Frontal cortex (tissue), 4 donors: ENCODE results near the gene NOS2. TPM values are rescaled to one million over a fixed set of nuclear protein-coding genes. Genes with fewer than 3 reads are reported as not detected.
"Not testable (repeated sequence)": the region's sequence is repeated elsewhere in the genome, so short reads cannot be mapped to it uniquely, and the experiment has no call there.

Experiments
- DNase-seq, 2 donors: peaks; one replicate each; pipeline ENCODE4 v3.0.0; 2012; ENCODE audit warnings: low spot score in 2 of 2
- FAIRE-seq: peaks from 2 replicates; lab custom pipeline; 2012; peaks lifted over from hg19 to GRCh38; lab: Jason Lieb, UNC
- total RNA-seq: library from RNA; depleted of rRNA; stranded (reverse); fragments of >200 nt; gene quantifications from one replicate; pipeline ENCODE4 v1.2.3, GENCODE V29; 2014
- donor health status: control.
- donor health status: control.
- donor health status: control.

NOS2 gene
- total RNA-seq, 1 donor from 2014 or later, result 1.2 TPM

DNA sequence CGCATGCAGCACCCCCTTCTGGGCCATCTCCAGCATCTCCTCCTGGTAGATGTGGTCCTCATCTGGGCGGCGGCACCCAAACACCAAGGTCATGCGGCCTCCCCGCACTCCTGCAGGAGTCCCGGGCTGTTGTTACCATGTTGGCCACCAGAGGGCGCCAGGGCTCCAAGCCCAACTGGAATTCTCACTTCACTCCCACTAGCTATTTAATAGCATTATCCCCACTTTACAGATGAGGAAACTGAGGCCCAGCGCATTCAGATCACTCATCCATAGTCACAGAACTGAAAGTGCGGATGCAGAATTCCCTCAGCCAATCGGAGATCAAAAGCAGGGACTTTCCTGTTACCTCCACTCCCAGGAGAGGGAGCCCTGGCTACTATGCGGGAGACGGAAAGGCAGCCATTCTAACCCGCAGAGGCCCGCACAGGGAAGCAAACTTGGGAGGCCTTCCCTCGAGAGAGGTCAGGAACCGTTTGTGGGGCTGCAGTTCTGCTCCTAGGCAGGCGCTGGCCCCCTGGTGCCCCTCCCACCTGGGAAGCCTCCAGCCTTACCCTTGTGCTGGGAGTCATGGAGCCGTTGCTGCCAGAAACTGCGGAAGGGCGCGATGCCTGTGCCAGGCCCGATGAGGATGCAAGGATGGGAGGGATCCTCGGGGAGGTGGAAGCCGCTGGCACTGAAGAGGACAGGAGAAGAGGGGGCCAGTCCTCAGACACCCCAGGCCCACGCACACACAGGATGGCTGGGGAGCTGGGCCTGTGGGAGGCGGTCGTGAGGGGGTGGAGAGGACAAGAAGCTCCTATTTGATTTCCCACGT lies 40.1 kb downstream of the NOS2 start:
- no peak for FAIRE-seq
- peak in 1 of 2 donors; percentile 57 for DNase-seq

DNA sequence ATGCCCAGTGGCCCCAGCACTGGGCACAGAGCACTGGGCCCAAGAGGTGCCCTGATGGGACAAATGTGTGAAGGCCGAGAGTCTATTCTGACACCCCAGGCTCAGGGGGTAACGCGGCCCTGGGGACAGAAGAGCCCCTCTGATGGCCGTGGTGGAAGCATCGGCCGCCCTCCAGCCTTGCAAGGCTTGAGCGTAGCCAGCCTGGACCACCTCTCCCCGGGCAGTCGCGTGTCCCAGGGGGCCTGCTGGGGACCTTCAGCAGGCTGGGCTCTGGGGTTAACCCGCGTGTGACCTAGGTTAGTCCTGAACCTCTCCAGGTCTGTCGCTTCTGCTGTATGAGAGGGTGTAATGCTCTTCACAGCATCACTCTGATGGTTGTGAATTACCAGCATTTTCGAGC lies 40.8 kb downstream of the NOS2 start:
- no peak for DNase-seq
- no peak for FAIRE-seq

DNA sequence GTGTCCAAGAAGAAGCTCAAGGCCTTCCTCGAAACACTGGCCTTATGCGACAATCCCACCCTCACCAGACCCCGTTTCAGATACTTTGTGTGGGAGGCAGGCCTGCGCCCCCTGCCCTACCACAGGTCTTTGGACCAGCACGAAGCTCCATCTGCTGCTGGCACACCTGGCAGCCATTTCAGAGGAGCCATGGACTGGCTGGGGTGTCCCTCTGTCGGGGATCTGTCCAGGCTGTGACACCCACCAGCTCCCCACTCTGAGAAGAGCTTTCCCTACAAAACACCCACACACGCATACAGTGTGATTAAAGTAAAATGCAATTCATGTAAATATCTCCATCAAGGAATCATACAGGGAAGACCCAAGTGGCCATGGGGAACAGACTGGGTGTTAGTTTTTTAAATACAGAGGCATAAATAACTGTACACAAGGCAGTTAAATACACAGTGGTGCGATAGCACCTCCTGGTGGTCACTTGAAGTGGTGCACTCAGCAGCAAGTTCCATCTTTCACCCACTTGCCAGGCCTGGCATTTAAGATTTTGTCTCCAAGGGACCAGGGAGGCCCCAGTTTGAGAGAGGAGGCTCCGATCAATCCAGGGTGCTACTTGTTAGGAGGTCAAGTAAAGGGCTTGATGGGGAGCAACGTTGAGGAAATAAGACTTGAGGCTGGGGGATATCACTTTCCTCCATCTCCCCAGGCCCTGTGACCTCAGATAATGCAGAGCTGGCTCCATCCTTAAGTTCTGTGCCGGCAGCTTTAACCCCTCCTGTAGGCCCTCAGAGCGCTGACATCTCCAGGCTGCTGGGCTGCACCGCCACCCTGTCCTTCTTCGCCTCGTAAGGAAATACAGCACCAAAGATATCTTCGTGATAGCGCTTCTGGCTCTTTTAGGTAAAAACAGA lies 43.6 kb downstream of the NOS2 start:
- FAIRE-seq (no peak), DNase-seq (no peak)

DNA sequence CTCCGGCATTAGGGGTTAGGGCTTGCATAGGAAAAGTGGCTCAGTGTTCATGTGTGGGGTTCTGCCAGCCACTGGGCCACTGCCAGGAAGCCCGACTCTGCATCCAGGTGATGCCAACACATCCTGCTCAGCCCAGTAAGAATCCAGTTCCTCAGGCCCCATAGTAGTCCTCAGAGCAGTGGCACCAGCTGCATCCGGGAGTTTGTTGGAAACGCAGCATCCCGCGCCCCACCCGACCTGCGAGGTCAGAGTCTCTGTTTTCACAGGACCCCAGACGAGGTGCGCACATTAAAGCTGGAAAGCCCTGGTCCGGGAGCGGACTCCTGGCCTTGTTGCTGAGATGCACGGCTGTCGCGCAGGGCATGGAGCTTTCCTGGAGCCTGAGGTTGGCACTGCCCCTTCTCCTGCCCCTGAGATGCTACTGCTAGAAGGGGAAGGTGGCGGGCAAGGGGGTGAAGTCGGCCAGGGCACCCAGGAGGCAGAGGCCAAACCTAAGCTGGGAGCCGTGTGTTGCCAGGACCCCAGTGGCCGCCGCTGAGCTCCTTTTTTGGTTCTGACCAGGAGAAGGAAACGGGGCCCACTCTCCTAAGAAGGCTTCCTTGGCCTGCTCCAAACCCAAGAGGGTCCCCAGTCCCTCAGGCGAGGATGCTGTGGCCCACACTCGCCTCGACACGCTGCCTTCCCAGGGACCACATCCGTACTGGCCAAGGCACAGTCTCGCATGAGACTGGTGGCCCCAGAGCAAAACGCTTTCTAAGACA lies 44.4 kb downstream of the NOS2 start:
- FAIRE-seq (no peak), DNase-seq (no peak)

DNA sequence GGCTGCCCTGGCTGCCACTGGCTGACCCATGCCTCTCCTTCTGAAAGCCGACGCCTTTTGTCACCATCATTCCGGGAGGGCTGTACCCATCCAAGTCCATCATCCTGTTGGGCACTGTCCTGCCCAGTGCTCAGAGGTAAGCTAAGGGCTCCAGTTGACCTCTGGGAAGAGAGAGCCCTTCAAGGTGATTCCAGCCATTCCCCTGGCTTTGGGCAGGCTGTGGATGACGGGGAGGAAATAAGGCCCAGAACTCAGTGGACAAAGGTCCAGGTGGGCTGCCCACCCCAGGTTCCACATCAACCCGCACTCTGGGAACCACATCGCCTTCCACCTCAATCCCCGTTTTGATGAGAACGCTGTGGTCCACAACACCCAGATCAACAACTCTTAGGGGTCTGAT lies 45.8 kb downstream of the NOS2 start:
- FAIRE-seq (no peak), DNase-seq (no peak)

DNA sequence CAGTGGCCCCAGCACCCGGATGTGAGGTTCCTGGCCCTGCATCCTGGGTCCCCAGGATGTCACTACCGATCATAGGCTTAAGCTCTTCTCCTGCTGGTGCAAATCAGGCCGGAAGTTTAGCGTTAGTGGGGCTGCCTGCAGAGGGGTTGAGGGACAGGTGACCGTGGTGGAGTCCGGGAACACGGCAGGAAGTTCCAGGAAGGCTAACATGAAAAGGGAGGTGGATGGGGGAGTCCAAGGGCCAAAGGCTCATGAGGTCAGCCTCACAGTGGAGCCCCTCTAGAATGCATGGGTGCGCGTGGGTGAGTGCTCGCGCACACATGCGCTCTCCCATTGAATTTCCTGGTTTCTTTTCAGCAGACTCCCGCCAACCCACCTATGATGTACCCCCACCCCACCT lies 46.6 kb downstream of the NOS2 start:
- DNase-seq, FAIRE-seq: not testable (repeated sequence)

DNA sequence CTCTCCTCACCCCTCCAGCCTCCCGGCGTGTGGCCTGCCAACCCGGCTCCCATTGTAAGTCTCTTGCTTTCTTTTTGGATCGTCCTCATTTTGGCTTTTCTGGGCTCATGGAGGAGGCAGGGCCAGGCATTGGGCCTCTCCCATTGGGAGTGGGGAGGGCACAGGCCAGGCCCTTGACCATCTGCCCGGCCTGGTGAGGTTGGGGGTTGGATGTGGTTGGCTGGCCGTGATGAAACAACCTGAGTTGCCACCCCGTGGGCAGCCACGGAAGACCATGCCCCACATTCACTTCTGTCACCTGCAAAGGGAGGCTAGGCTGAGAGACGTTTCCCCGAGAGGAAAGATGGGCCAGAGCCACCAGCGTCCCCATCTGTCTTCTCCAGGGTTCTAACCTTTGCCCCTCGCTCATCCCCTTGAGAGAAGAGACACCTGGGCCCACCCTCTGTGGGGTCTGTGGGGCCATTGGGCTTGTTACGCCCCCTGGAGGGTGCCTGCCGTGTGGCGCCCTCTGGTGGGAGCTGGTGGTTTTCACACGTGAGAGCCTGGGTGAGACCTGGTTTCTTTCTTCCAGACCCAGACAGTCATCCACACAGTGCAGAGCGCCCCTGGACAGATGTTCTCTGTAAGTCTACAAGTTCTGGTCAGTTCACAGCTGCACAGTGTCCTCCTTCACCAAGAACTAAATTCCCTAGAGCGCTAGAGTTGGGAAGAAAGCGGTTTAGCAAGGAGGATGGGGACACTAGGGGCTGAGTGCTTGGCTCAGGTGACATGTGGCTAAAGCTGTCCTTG lies 47.3 kb downstream of the NOS2 start:
- not testable (repeated sequence) for FAIRE-seq, DNase-seq

DNA sequence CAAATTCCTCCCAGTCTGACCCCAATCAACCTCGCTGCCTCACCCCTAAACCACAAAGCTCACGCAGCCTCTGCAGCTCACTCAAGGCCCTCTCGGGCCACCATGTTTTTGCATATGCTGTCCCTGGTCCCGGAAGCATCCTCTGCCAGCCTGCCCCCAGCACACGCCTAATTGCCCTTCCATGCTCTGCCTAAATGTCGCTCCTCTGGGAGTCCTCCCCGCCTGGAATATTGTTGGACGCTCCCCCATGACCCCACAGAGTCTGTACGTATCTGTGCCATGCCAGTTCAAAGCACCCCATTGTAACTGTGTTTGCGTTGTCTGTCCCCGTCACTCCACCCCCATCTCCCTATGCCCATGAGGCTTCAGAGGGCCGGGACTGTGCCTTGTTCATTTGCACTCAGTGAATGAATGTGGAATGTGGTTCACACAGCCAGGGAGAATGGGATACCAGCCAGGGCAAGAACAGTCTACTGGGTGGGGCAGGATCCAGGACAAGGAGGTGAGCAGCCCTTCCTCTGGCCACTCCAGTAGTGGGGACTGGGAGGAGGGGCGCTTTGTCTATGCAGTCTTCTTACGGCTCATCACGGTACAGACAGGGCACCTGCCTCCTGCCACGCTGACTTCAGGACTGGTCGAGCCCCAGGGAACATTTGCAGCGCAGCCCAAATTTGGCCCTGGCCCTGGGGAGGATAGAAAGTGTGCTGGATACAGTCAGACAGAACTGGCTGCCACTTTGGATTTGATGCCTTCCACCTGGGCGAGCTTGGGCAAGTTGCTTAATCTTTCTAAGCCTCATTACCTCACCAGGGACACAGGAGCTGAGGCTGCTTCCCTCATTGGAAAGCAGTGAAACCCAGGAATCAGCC lies 48.5 kb downstream of the NOS2 start:
- no peak for FAIRE-seq
- no peak for DNase-seq

DNA sequence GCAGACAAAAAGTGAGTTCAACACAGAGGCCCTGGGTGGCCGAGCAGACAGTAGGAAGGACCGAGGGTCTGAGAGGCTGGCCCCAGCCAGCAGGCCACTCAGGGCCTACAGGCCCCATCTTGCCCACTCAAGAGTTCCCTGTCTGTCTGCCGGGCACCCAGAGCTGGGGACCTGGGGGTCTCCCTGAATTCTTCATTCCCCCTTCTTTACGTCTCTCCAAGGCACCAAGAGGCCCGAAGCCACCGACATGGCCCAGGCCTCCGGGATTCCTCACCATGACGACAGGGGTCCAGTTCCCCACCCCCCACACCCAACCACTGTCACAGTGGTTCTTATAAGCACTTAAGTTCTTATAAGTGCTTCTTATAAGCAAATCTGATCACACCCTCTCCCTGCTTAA lies 49.2 kb downstream of the NOS2 start:
- DNase-seq, result no peak
- no peak for FAIRE-seq

DNA sequence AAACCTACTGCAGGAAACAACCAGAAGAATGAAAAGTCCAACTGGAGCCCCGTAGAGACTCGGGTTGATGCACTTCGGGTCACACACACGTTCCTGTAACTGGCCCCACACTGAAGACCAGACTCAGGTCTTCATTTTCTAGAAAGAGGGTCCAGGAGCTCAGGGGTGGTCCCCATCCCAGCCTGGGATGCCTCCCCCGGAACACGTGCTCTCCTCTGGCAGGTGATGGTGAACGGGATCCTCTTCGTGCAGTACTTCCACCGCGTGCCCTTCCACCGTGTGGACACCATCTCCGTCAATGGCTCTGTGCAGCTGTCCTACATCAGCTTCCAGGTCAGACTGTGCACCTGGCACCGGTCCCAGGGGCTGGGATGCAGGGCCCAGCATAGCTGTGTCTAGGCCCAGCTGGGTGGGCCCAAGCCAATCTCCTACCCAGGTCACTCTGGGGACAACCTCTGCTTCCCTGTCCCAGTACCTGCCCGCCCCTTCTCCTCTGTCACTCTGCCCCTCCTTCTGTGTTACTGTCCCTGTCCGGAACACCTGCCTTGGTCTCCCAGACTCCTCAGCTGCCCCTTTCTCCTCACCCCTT lies 50.7 kb downstream of the NOS2 start:
- not testable (repeated sequence) for FAIRE-seq, DNase-seq

DNA sequence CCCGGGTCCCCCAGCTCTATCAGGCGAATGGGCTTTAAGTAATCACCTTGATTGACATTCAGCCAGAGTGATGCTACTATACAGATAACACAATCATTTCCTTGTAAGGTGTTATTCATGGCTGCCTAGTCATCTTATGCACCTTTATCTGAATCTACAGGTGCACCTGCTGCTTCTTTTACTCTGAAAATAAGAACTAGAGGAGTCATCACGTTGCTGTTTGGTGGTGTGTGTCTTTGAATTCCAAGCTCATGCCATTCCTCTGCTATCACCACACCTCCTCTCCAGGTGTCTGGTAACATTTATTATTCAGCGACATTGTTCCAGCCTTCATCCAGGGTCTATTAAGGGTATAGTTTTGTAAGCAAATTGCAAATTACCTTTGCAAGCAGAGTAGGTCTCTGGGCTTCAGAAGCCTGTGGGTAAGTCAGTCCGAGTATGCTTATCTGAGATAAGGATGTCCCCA lies 51.9 kb downstream of the NOS2 start:
- FAIRE-seq (no peak), DNase-seq (no peak)

DNA sequence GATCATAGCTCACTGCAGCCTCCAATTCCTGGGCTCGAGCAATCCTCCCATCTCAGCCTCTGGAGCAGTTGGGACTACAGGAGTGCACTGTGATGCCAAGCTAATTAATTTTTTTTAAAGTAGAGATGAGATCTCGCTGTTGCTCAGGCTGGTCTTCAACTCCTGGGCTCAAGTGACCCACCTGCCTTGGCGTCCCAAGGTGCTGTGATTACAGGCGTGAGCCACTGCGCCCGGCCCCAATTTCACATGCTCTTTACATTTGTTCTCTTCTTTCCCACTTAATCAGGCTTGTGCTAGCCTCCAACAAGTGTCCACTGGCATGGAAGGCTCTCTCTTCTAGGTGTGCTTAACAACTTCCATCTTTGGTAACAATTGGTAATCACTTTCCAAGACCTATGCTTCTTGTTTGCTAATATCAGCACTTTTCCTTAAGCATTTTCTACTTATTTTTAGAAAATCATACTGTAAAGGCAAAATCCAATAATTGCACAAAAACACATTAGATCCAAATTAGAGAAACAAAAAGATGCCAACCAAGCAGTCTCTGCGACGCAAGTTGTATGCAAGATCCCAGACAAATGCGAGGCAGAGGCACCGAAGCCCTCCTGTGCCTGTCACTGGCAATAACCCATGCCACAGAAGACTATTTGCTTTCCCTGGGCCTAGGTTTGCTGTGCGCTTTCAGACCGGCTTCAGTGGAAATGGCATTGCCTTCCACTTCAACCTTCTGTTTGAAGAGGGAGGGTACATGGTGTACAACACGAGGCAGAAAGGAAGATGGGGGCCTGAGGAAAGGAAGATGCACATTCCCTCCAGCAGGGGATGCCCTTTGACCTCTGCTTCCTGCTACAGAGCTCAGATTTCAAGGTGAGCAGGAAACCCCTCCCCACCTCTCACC lies 52.6 kb downstream of the NOS2 start:
- no peak for FAIRE-seq

DNA sequence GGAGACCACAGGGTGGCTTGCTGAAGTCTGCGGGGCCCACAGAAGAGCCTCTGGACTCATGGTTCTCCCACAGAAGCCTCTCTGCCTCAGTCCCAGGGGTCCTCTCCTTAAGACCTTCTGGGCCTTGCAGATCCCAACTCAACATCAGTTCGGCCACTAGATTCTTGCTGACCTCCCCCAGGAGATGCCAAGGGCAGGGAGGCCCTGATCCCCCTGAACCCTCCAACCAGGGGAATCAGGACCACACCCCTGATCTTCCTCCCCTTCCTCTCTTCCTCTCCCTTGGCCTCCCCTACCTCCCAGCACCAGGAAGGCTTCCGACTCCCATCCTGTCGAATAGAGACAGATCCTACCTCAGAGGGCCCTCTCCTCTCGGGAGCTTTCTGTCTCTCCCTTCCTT lies 53.4 kb downstream of the NOS2 start:
- FAIRE-seq (no peak), DNase-seq (no peak)

More for the DNA sequence above, 52.6 kb downstream of the NOS2 start:
- no peak for DNase-seq

DNA sequence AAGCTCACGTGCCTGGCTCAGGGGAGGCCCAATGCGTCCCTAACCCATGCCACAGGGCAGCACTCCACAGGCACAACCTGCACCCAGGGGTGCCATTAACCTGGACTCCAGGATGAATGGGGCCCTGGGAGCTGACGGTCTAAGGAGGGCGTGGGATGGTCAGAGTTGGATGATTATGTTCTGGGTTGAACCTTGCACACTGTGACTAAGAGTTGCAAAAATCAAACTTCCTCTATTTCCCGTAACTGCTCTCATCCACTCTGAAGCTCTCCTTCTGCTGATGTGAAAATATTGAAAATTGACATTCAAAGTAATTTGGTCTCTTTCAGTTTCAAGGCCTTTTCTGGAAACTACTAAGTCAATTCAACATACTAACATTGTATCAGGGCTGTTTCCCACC lies 54.0 kb downstream of the NOS2 start:
- FAIRE-seq, result not testable (repeated sequence)

DNA sequence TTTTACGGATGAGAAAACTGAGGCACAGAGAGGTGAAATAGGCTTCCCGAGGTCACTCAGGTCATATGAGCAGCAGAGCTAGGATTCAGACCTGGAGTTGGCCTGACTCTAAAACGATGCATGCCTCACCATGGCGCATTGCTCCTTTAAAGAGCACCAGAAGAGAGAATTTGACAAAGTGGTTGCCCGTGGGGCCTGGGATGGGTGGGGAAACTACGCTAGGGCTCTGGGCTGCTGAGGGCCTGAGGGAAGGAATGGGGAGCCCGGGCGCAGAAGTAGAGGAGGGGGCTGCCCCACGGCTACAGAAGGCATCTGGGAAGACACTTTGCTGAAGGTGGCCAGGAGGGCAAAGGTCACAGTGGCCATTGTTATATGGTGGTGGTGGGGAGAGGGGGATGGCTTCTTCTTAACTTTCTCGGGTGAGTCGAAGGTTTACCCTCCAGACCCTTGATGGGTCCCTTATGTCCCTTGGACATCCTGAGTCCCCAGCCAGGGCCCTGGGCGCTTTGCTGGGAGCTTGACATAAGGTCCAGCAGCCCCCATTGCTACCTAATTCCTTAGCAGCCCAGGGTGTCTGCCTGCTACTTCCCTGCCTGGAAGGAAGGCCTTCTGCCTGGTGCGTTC lies 55.0 kb downstream of the NOS2 start:
- not testable (repeated sequence) for FAIRE-seq, DNase-seq

More for the DNA sequence above, 54.0 kb downstream of the NOS2 start:
- not testable (repeated sequence) for DNase-seq

DNA sequence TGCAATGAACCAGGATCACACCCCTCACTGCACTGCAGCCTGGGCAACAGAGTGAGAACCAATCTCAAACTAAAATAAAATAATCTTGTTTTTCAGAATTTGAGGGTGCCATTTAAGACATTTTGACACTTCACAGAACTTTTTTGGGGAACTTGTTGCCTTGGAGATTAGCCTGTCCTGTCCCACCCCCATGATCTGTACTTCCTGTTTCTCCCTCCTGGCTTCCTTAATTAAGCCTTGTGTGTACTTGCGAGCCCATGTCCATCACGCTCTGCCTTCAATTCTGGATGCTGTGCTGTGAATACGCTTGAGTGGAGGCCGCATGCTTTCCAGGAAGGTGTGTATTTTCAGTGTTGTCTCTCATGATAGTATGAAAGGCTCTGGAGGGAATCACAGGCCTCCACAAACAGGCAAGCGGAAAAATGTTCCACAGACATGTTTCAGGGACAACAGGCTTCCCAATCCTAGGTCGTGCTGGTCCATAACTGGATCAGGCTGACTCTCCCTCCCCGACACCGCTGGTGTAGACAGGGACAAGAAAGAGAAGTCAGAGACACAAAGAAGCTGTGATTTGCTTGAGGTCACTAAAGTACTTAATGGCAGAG lies 56.9 kb downstream of the NOS2 start:
- no peak for FAIRE-seq
- DNase-seq, result no peak
